ENCODE results near the gene UBR4. TPM values are rescaled to one million over a fixed set of nuclear protein-coding genes. Genes with fewer than 3 reads are reported as not detected.

Gene UBR4
- total RNA-seq, 4 donors from 2014 or later, result 132 to 268 (median 170) TPM

DNA sequence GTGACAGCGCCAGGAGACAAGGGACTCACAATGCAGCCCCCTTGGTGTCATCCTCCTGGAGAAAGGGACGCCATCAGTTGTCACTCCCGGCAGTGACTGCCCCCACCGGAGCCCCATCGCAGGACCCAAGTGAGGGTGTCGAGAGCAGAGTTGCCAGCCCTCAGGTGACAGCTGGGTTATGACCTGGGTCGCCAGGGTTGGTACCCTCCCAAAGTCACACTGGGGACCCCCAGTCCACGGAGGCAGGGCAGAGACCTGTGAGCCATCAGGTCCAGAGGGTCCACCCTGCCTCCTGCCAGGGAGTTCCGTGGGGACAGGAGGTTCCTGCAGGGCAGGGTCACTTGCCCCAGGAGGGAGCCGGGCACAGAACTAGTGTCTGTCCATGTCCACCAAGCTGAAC is 175.3 kb downstream of the UBR4 start:
- H3K27ac ChIP-seq (replicated peaks in 1 of 4), result no peak overlapping the region
- no peaks in the 10 kb centered on the region for H3K36me3 ChIP-seq
- DNase-seq (ENCODE audit: extremely low spot score), result no peak
- H3K9me3 ChIP-seq, result no peaks in the 10 kb centered on the region
- TF ChIP-seq EP300 (IDR thresholded peaks at IDR 0.05) (no peak), POLR2A (IDR thresholded peaks at IDR 0.05; ENCODE audit: low read depth) (no peak), POLR2AphosphoS5 (IDR thresholded peaks at IDR 0.05) (no peak)
- TF ChIP-seq, protein P1, sequence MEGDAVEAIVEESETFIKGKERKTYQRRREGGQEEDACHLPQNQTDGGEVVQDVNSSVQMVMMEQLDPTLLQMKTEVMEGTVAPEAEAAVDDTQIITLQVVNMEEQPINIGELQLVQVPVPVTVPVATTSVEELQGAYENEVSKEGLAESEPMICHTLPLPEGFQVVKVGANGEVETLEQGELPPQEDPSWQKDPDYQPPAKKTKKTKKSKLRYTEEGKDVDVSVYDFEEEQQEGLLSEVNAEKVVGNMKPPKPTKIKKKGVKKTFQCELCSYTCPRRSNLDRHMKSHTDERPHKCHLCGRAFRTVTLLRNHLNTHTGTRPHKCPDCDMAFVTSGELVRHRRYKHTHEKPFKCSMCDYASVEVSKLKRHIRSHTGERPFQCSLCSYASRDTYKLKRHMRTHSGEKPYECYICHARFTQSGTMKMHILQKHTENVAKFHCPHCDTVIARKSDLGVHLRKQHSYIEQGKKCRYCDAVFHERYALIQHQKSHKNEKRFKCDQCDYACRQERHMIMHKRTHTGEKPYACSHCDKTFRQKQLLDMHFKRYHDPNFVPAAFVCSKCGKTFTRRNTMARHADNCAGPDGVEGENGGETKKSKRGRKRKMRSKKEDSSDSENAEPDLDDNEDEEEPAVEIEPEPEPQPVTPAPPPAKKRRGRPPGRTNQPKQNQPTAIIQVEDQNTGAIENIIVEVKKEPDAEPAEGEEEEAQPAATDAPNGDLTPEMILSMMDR (IDR thresholded peaks at IDR 0.05), result no peak
- WGBS, result 90% methylated on average over 2 of the region's 10 CpGs
- no peak overlapping the region for H3K4me3 ChIP-seq
- H3K27me3 ChIP-seq, result peaks cover 0 to 11% (median 0%) of the 10 kb centered on the region in 4 donors
- intact Hi-C loops (cut with DNase I), result no loop called here
- peaks cover 0 to 17% (median 11%) of the 10 kb centered on the region in 4 donors for H3K4me1 ChIP-seq

DNA sequence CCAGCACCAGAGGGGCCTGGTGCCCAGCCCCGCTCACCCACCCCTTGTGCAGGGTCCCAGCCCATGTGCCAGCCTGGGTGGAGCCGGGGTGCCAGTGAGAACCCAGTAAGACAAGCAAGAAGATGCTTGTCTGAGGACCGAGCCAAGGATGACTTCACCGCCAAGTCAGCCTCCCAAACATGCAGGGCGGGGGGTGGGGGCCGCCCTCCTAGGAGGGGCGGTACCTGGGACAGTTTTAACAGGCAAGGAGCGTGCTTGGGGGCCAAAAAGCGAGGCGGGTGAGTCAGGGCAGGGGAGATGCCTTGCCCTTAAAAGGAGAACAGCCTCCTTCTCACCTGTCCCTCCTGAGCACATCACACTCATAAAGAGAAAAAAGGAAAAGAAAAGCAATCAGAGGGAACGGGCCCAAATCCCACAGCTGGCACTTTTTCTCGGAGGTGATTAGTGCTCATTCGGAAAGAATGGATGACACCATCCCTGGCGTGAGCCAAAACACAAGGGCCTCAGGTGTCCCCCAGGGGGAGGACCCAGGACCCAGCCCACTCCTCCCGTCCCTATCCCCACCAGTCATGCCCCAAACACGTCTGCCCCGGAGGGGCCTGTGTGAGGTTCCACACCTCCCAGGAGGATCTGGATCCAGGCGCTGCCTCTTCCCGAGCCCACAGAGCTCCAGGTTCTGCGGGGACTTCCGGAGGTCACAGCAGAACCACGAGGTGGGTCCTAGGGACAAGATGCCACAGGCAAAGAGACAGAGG is 176.0 kb downstream of the UBR4 start:
- intact Hi-C loops (cut with DNase I), result no loop called here
- TF ChIP-seq POLR2AphosphoS5 (IDR thresholded peaks at IDR 0.05) (no peak), POLR2A (IDR thresholded peaks at IDR 0.05; ENCODE audit: low read depth) (no peak), EP300 (IDR thresholded peaks at IDR 0.05) (no peak)
- TF ChIP-seq, protein P1 (IDR thresholded peaks at IDR 0.05), result no peak
- Histone ChIP-seq H3K27me3 (peaks cover 0 to 17% (median 0%) of the 10 kb centered on the region in 4 donors), H3K36me3 (no peaks in the 10 kb centered on the region), H3K9me3 (no peaks in the 10 kb centered on the region), H3K4me1 (peaks cover 0 to 17% (median 11%) of the 10 kb centered on the region in 4 donors), H3K27ac (replicated peaks in 1 of 4) (no peak overlapping the region), H3K4me3 (no peak overlapping the region)
- no peak for DNase-seq (ENCODE audit: extremely low spot score)
- 81% methylated on average over 20 of the region's 22 CpGs for WGBS

DNA sequence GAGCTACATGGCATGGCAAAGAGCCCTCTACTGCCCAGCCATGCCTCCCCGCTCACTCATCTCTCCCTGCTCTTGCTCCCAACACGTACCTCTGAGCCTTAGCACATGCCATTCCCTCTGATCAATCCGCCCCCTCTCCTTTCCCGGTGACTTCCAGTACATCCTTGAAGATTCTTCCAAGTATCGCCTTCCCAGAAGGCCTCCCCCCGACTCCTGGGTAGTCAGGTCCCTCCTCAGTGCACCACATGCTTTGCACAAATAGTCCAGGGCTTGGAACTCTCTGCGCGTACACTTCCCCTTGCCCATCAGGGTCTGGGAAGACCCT is 176.6 kb downstream of the UBR4 start:
- Histone ChIP-seq H3K4me1 (peaks cover 0 to 17% (median 11%) of the 10 kb centered on the region in 4 donors), H3K36me3 (no peaks in the 10 kb centered on the region), H3K27me3 (peaks cover 0 to 21% (median 0%) of the 10 kb centered on the region in 4 donors), H3K27ac (replicated peaks in 1 of 4) (no peak overlapping the region), H3K9me3 (no peaks in the 10 kb centered on the region), H3K4me3 (no peak overlapping the region)
- TF ChIP-seq POLR2A (IDR thresholded peaks at IDR 0.05; ENCODE audit: low read depth) (no peak), EP300 (IDR thresholded peaks at IDR 0.05) (no peak), POLR2AphosphoS5 (IDR thresholded peaks at IDR 0.05) (no peak)
- TF ChIP-seq, protein P1 (IDR thresholded peaks at IDR 0.05), result no peak
- intact Hi-C loops (cut with DNase I), result no loop called here
- DNase-seq (ENCODE audit: extremely low spot score), result no peak
- 94% methylated on average over 8 of the region's 8 CpGs for WGBS

DNA sequence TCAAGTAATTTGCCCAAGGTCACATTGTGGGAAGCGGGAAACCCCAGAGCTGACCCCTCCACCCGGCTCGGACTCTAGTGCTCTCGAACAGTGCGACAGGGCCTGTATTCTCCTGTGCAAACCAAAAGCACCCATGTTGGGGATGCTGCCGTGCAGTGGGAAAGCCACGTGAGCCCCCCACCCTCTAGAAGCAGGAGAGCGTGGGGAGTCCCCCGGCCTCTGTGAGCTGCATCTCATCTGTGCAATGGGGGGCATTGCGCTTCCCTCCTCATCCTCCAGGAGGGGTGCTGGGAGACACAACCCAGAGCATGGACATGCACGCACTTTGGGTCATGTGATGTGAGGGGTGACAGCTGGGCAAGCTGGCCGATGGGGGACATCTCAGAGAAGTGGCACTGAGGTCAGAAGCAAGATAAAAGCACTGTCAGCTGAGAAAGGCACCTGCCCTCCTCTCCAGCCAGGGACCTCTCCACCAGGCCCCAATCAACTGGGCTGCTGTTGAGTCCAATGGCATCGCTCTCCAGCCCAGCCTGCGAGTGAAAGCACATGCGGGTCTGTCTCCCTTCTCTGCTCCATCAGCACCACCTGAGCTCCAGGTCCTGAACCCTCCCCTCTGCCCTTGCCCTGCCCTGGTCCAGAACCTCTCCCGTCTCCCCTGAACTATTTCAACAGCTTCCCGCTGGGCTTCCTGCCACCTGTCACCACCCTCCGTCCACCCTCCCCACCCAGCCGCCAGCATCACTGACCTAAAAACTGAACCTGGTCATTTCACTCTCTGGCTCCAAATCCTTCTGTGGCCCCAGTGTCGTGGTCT is 177.2 kb downstream of the UBR4 start:
- 95% methylated on average over 16 of the region's 20 CpGs for WGBS

More for the DNA sequence above, 177.2 kb downstream of the UBR4 start:
- Histone ChIP-seq H3K36me3 (no peaks in the 10 kb centered on the region), H3K27ac (replicated peaks in 1 of 4) (no peak overlapping the region), H3K4me1 (peaks cover 0 to 17% (median 11%) of the 10 kb centered on the region in 4 donors), H3K4me3 (no peak overlapping the region), H3K9me3 (no peaks in the 10 kb centered on the region), H3K27me3 (peaks cover 0 to 26% (median 0%) of the 10 kb centered on the region in 4 donors)
- DNase-seq (ENCODE audit: extremely low spot score), result no peak
- intact Hi-C loops (cut with DNase I), result no loop called here
- TF ChIP-seq POLR2AphosphoS5 (IDR thresholded peaks at IDR 0.05), result no peak
- no peak for TF ChIP-seq EP300 (IDR thresholded peaks at IDR 0.05)
- TF ChIP-seq, protein P1 (IDR thresholded peaks at IDR 0.05), result no peak
- TF ChIP-seq POLR2A (IDR thresholded peaks at IDR 0.05; ENCODE audit: low read depth), result no peak

Measured in esophagus muscularis mucosa (tissue), 4 donors.